Islet precursor cell (in vitro differentiated cells): ENCODE data around the gene GDI1.

Source experiments
- DNase-seq: peaks from one replicate; pipeline ENCODE4 v3.0.0-alpha.2; 2018

GDI1 gene

GRCh38 chrX:154439841-154440240, 2.9 kb downstream of the GDI1 start:
- no peak for DNase-seq

- no peak for DNase-seq
Observed at GRCh38 chrX:154440623-154441357, 3.8 kb downstream of the GDI1 start.

GRCh38 chrX:154441564-154441963, 4.6 kb downstream of the GDI1 start:
- no peak for DNase-seq

DNA sequence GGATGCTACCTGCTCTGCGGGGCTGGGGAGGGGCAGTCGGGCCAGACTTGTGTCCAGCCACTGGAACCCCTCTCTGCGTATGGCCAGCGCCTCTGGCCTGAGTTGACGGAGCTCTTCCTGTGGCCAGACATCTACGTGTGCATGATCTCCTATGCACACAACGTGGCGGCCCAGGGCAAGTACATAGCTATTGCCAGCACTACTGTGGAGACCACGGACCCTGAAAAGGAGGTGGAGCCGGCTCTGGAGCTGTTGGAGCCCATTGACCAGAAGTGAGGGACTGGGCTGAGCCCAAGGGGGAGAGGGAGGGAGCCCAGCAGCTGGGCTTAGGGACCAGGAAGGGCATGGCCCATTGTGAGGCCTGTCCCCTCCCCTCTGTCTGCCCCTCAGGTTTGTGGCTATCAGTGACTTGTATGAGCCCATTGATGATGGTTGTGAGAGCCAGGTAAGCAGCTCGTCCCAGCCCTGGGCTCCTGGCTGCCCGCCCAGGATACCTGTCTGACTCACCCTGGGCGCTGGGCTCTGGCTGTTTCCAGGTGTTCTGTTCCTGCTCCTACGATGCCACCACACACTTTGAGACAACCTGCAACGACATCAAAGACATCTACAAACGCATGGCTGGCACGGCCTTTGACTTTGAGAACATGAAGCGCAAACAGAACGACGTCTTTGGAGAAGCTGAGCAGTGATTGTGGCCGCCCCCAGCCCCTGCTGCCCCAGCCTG, 5.2 kb downstream of the GDI1 start:
- DNase-seq = no peak

GRCh38 chrX:154443479-154443910, 6.5 kb downstream of the GDI1 start:
- DNase-seq = no peak

- peak; percentile 71 for DNase-seq
Observed at GRCh38 chrX:154443992-154444754, 7.2 kb downstream of the GDI1 start, which contains the start of gene FAM50A. FAM50A (plus strand) TSS chrX:154444141; CDS start chrX:154444236, 95 bp downstream.

DNA sequence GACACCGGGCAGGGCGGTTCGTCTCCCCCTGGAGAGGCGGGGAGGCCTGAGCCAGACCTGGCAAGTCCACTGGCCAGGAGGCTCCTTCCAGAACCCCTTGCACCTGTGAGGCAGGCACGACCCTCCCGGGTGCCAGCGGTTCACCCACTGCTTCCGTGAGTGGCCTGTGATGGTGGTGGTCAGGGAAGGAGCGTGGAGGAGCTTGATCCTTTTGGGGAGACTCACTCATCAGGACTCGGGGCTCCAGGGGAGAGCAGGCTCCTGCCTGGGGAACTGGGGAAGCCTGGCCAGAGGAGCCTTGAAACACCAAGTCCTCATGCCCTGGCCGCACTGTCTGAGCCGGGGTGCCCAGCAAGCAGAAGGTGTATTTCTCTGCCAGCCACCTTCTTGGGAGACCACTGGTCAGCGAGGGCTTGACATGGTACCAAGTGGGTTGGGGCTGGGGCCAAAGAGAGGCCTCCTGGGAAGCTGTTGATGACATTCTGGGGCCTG, 7.8 kb downstream of the GDI1 start:
- no peak for DNase-seq

GRCh38 chrX:154445776-154446175, 8.8 kb downstream of the GDI1 start:
- DNase-seq = no peak

GRCh38 chrX:154446430-154446829, 9.5 kb downstream of the GDI1 start:
- no peak for DNase-seq

DNA sequence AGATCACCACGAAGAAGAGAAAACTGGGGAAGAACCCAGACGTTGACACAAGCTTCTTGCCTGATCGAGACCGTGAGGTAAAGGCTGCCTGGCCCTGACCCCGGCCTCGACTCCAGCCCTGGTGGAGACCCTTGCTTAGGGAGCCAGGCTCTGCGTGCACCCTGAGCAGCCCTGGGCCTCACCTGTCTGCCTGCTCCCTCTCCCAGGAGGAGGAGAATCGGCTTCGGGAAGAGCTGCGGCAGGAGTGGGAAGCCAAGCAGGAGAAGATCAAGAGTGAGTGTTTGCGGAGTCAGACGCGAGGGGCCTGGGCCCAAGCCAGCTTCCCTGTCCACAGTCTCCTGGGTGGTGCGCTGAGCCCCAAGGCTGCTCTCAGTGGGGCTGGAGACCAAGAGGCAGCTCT, 11.5 kb downstream of the GDI1 start:
- DNase-seq = no peak

- no peak for DNase-seq
Observed at GRCh38 chrX:154449618-154450017, 12.7 kb downstream of the GDI1 start.

GRCh38 chrX:154450312-154450711, 13.4 kb downstream of the GDI1 start:
- no peak for DNase-seq

DNA sequence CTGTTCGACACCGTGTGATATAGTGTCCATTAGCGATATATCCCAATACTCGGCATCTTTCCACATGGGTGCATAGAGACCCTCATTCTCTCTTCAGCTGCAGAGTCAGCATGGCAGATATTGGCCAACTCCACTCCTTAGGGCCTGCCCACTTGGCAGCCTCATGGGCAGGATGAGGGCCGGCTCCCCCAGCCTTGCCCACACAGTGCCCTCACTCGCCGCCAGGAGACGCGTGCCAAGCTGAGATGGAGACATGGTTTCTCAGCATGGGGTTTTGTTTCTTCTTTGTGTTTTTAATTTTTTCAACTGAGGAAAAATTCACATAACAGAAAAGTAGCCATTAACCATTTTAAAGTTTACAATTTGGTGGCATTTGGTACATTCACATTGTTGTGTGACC, 15.9 kb downstream of the GDI1 start:
- DNase-seq = no peak

DNA sequence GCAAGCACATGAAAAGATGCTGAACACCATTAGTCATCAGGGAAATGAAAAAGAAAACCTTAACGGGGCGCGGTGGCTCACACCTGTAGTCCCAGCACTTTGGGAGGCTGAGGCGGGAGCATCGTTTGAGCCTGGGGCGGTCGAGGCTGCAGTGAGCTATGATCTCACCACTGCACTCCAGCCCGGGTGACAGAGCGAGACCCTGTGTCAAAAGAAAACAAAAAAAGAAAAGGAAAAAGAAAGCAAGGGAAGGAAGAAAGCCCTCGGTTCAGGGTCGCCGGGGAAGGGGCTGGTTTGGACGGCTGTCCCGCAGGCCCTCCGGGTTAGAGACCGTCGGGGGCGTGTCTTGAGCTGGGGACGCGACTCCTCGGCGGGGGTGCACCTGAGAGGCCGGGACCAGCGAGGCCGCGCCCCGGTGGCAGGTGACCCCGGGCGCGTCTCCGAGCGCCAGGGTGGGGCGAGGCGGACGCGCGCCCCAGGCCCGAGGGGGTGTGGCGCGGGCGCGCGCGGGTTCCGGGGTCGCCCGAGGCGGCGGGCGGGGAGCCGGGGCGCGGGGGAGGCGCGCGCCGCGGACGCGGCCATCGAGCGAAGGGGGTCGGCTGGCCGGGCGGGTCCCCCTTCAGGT, 20.6 kb downstream of the GDI1 start:
- DNase-seq = peak; percentile 69

DNA sequence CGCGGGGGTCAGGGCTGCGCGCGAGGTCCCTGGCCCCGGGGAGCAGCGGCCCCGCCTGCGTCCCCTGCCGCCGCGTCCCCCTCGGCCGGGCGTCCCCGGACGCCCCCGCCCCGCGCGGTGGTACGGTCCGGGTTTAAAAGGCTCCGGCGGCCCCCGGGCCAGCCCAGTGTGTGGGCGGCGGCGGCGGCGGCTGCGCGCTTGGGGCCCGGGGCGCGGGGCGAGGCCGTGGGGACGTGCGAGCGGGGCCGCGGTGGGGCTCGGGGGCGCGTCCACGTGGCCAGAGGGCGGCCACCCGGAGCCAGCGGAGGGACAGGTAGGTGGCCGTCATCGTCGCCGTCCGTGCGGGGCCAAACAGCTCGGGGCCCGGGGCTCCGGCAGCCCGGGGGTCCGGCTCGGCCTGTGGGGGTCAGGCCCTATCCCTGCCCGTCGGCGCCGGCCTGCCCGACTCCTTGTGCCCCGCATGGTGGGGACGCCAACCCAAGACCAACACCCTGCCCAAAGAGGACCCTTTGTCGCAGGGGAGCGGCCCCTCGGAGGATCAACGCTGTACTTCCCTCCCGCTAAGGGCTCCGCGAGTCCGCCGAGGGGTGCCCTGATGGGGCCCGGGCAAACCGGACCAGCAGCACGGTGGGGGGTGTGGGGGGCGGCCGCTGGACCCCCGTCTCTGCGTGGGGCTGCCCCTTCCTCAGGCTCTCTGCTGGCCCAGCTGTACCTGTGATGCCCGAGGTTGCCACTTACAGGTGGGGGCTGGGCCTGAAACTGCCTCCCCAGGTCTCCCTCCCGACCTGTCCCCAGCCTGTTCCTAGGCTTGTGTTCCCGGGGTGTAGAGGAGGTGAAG, 21.4 kb downstream of the GDI1 start, which contains the start of gene PLXNA3:
Gene PLXNA3, plus strand, starts transcription at position 166 of the 838 bp plus-strand sequence. CDS start 1,903 bp downstream, outside the sequence.
- no peak for DNase-seq

DNA sequence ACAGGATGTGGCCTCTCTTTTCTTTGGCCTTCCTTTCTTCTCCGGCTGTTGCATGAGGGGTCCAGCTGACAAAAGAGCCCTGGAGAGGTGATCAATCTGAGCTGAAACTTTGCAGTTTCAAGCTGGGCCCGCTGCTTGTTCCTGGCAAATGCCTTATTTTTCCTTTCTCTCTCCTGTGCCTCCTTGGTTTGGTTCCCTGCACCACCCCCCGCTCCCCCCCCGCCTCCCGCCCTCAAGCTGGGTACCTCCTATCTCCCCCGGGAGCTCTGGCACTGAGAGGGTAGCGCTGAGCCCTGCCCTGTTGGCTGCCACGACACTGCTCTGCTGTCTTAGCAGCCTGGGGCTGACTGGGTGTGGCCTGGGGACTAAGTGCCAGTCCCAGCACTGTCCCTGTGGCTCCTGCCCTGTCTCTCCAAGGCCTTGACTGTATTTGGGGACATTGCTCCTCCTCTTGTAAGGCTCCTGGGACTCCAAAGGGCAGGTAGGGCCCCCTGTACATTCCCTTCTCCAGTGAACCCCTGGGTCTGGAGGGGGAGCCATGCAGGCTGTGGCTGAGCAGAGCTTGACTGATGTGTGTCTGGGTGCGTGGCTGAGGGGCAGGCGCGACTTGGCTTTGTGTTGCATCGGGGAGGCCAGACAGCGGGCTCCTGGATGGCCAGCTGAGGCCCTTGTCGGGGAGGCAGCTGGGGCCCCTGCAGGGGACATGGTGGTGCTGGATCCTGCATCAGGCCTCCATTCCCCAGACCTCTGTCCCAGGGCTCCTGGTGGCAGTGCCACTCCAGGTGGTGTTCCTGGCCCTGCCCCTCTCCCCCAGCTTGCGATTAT, 22.2 kb downstream of the GDI1 start:
- no peak for DNase-seq

- no peak for DNase-seq
Observed at GRCh38 chrX:154459832-154460231, 22.9 kb downstream of the GDI1 start.

- DNase-seq = no peak
Observed at GRCh38 chrX:154460326-154460725, 23.4 kb downstream of the GDI1 start.

DNA sequence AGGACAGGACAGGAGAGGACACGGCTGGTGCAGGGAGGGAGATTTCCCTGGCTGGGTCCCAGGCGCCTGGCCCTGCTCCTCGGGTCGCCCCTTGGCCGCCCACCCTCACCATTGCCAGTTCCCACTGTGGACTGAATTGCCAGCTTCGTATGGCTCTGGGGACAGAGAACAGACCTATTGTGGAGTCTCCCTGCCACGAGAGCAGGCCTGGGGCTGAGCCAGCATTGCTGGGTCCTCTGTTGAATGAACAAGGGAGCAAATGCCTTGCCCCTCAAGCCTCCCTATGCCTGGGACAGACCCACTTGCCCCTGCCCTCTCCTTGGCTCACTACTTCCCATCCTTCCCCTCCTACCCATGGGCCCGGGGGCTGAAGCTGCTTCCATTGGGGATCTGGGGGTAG, 25.4 kb downstream of the GDI1 start:
- no peak for DNase-seq

- no peak for DNase-seq
Observed at GRCh38 chrX:154463611-154464220, 26.8 kb downstream of the GDI1 start.
